Colonic mucosa (tissue), 4 donors: ENCODE measurements around the gene KLF11. TPM values are rescaled to one million over a fixed set of nuclear protein-coding genes. Genes with fewer than 3 reads are reported as not detected.
"Not testable (repeated sequence)": the region's sequence is repeated elsewhere in the genome, so short reads cannot be mapped to it uniquely, and the experiment has no call there.

Experiments used
- DNase-seq: peaks from one replicate; pipeline ENCODE4 v3.0.0-alpha.2; 2020
- H3K27ac ChIP-seq: fragments of 200-600 bp; one replicate; pipeline ENCODE4 v1.8.0; 2021
- H3K27me3 ChIP-seq: fragments of 200-600 bp; one replicate; pipeline ENCODE4 v1.8.0; 2021
- H3K36me3 ChIP-seq: fragments of 200-600 bp; one replicate; pipeline ENCODE4 v1.8.0; 2021
- H3K4me1 ChIP-seq: fragments of 200-600 bp; one replicate; pipeline ENCODE4 v1.8.0; 2021; ENCODE audit warnings: mild to moderate bottlenecking
- H3K4me3 ChIP-seq: fragments of 200-600 bp; one replicate; pipeline ENCODE4 v1.8.0; 2021
- H3K9ac ChIP-seq, 2 donors: one replicate each; pipeline ENCODE4 v1.7.0; 2013; ENCODE audit warnings: control low read depth in 2 of 2, low read depth in 2 of 2, low read length in 2 of 2
- H3K9me3 ChIP-seq: fragments of 200-600 bp; one replicate; pipeline ENCODE4 v1.8.0; 2021
- CTCF ChIP-seq: fragments of 200-600 bp; IDR thresholded peaks from one replicate; pipeline ENCODE4 v1.8.0; 2022; ENCODE audit warnings: antibody characterized with exemption, mild to moderate bottlenecking
- intact Hi-C: fragments of 100-400 bp; cut with DNase I; formaldehyde crosslinking; loops from one replicate; pipeline ENCODE4 v1.14.1; 2022
- total RNA-seq, 2 donors: library from RNA; stranded (reverse); fragmentation: NEBNext Ultra II Directional in 1 of 2; extraction: Animal tissue kit (Norgen Biotek cat#: 25700) in 1 of 2; gene quantifications; one replicate each; pipeline ENCODE4 v1.2.1, GENCODE V29; 2021
- donor health status: healthy.
- donor health status: DM: no; HTN: no; CAD: no.
- donor health status: DM: no; HTN: no; CAD: no.

The KLF11 gene
- total RNA-seq, 2 donors from 2014 or later: 6.6 to 11.2 TPM

GRCh38 chr2:10014418-10015190 lies 28.7 kb upstream of the KLF11 start:
- no peaks in the 10 kb centered on the region for H3K4me1 ChIP-seq
- no peaks in the 10 kb centered on the region for H3K36me3 ChIP-seq
- no peak overlapping the region for H3K9ac ChIP-seq
- no peak for TF ChIP-seq CTCF
- no peaks in the 10 kb centered on the region for H3K27me3 ChIP-seq
- no peak overlapping the region for H3K27ac ChIP-seq
- no peak overlapping the region for H3K4me3 ChIP-seq
- intact Hi-C loops: no loop called here
- no peak for DNase-seq
- no peaks in the 10 kb centered on the region for H3K9me3 ChIP-seq

- DNase-seq, intact Hi-C loops, H3K36me3 ChIP-seq, H3K9ac ChIP-seq, H3K27ac ChIP-seq, H3K27me3 ChIP-seq, H3K9me3 ChIP-seq, H3K4me3 ChIP-seq, H3K4me1 ChIP-seq: not testable (repeated sequence)
Measured at GRCh38 chr2:10015376-10015989, 27.9 kb upstream of the KLF11 start.

GRCh38 chr2:10016001-10016801 lies 27.1 kb upstream of the KLF11 start:
- H3K4me3 ChIP-seq: no peak overlapping the region
- TF ChIP-seq CTCF: no peak
- H3K9me3 ChIP-seq: no peaks in the 10 kb centered on the region
- H3K9ac ChIP-seq: no peak overlapping the region
- H3K4me1 ChIP-seq: no peaks in the 10 kb centered on the region
- intact Hi-C loops: no loop called here
- H3K27me3 ChIP-seq: no peaks in the 10 kb centered on the region
- no peaks in the 10 kb centered on the region for H3K36me3 ChIP-seq
- no peak for DNase-seq
- no peak overlapping the region for H3K27ac ChIP-seq

- Histone ChIP-seq H3K9me3 (no peaks in the 10 kb centered on the region), H3K27ac (no peak overlapping the region), H3K27me3 (no peaks in the 10 kb centered on the region), H3K9ac (no peak overlapping the region), H3K4me3 (no peak overlapping the region), H3K36me3 (no peaks in the 10 kb centered on the region), H3K4me1 (no peaks in the 10 kb centered on the region)
- intact Hi-C loops: no loop called here
- no peak for TF ChIP-seq CTCF
- DNase-seq: no peak
Measured at GRCh38 chr2:10016802-10017258, 26.5 kb upstream of the KLF11 start.

- intact Hi-C loops: no loop called here
Measured at GRCh38 chr2:10017313-10017941, 25.9 kb upstream of the KLF11 start.

More at GRCh38 chr2:10017313-10017941, 25.9 kb upstream of the KLF11 start:
- Histone ChIP-seq H3K36me3 (no peaks in the 10 kb centered on the region), H3K9me3 (no peaks in the 10 kb centered on the region), H3K27ac (no peak overlapping the region), H3K4me3 (no peak overlapping the region), H3K27me3 (no peaks in the 10 kb centered on the region), H3K4me1 (no peaks in the 10 kb centered on the region), H3K9ac (no peak overlapping the region)
- no peak for DNase-seq
- no peak for TF ChIP-seq CTCF
